Measurements from ENCODE around the gene CACNG7. TPM values are rescaled to one million over a fixed set of nuclear protein-coding genes. Genes with fewer than 3 reads are reported as not detected.

Gene CACNG7
- total RNA-seq, 2 donors from 2014 or later = 0.16 TPM; not detected in 1

DNA sequence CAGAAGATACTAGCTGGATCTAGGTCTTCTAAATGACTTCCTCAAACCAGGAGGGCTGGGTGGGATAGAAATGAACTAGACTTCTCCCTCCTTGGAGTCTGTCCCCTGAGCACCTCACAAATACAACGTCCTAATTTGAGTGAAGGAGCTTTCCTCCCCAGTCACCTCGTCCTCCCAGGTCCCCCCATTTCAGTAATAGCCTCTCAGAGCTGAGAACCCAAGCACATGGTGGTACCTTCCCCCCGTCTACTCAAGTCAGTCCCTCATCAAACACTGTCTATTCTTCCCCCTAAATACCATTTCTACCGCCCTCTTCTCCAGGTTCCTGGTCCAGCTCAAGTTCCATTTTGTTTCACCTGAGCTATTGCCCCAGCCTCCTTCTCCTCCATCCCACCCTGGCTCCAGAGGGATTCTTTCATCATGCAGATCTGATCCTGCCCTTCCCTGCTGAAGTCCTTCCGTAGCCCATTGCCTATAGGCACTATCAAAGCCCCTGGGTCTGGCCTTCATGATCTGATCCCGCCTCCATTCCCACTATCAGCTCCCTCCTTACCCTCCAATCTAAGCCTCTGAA is 32.3 kb upstream of the CACNG7 start:
- H3K36me3 ChIP-seq = peaks cover 6% of the 10 kb centered on the region
- DNase-seq = no peak
- no peak overlapping the region for H3K9ac ChIP-seq (ENCODE audit: low read depth in 2 of 2, low read length in 2 of 2)
- H3K9me3 ChIP-seq = no peaks in the 10 kb centered on the region
- H3K27ac ChIP-seq = no peak overlapping the region
- peaks cover under 1% of the 10 kb centered on the region for H3K4me1 ChIP-seq
- no peak overlapping the region for H3K4me3 ChIP-seq
- TF ChIP-seq, protein P1, sequence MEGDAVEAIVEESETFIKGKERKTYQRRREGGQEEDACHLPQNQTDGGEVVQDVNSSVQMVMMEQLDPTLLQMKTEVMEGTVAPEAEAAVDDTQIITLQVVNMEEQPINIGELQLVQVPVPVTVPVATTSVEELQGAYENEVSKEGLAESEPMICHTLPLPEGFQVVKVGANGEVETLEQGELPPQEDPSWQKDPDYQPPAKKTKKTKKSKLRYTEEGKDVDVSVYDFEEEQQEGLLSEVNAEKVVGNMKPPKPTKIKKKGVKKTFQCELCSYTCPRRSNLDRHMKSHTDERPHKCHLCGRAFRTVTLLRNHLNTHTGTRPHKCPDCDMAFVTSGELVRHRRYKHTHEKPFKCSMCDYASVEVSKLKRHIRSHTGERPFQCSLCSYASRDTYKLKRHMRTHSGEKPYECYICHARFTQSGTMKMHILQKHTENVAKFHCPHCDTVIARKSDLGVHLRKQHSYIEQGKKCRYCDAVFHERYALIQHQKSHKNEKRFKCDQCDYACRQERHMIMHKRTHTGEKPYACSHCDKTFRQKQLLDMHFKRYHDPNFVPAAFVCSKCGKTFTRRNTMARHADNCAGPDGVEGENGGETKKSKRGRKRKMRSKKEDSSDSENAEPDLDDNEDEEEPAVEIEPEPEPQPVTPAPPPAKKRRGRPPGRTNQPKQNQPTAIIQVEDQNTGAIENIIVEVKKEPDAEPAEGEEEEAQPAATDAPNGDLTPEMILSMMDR (IDR thresholded peaks at IDR 0.05) = no peak
- H3K27me3 ChIP-seq = peaks cover 7% of the 10 kb centered on the region
- intact Hi-C loops (cut with DNase I) = no loop called here

DNA sequence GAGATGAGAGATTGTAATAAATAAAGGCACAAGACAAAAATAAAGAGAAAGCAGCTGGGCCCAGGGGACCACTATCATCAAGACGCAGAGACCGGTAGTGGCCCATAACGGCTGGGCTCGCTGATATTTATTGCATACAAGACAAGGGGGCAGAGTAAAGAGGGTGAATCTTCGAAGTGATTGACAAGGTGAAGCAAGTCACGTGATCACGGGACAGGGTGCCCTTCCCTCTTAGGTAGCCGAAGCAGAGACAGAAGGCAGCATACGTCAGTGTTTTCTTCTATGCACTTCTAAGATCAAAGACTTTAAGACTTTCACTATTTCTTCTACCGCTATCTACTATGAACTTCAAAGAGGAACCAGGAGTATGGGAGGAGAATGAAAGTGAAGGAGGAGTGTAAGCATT is 31.7 kb upstream of the CACNG7 start:
- peaks cover 6% of the 10 kb centered on the region for H3K4me1 ChIP-seq
- intact Hi-C loops (cut with DNase I) = no loop called here
- no peak for DNase-seq
- H3K27ac ChIP-seq = no peak overlapping the region
- peaks cover 13% of the 10 kb centered on the region for H3K27me3 ChIP-seq
- TF ChIP-seq, protein P1 (IDR thresholded peaks at IDR 0.05) = no peak
- H3K4me3 ChIP-seq = no peak overlapping the region
- no peaks in the 10 kb centered on the region for H3K9me3 ChIP-seq
- H3K9ac ChIP-seq (ENCODE audit: low read depth in 2 of 2, low read length in 2 of 2) = no peak overlapping the region
- H3K36me3 ChIP-seq = peaks cover 6% of the 10 kb centered on the region

DNA sequence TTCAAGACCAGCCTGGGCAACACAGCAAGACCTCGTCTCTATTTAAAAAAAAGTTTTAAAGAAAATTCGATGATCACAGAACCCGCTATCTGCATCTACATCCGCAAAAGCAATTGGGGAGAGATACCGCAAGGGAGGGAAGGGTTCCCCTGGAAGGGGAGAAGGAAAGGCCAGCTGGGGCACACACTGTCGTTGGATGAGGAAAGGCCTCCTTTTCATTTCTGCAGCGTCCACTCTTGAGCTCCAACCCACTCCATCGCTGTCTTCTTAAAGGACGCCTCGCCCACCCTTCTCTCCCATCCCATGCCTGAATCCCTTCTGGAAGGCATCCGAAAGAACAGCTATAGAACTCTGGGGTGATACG is 30.3 kb upstream of the CACNG7 start:
- Histone ChIP-seq H3K9me3 (no peaks in the 10 kb centered on the region), H3K36me3 (peaks cover 6% of the 10 kb centered on the region), H3K27me3 (peaks cover 27% of the 10 kb centered on the region), H3K4me1 (peaks cover 6% of the 10 kb centered on the region), H3K27ac (no peak overlapping the region), H3K9ac (ENCODE audit: low read depth in 2 of 2, low read length in 2 of 2) (peak overlapping the region; percentile 62 to 68), H3K4me3 (peak overlapping the region; percentile 60)
- TF ChIP-seq, protein P1 (IDR thresholded peaks at IDR 0.05) = no peak
- DNase-seq = no peak
- intact Hi-C loops (cut with DNase I) = no loop called here

DNA sequence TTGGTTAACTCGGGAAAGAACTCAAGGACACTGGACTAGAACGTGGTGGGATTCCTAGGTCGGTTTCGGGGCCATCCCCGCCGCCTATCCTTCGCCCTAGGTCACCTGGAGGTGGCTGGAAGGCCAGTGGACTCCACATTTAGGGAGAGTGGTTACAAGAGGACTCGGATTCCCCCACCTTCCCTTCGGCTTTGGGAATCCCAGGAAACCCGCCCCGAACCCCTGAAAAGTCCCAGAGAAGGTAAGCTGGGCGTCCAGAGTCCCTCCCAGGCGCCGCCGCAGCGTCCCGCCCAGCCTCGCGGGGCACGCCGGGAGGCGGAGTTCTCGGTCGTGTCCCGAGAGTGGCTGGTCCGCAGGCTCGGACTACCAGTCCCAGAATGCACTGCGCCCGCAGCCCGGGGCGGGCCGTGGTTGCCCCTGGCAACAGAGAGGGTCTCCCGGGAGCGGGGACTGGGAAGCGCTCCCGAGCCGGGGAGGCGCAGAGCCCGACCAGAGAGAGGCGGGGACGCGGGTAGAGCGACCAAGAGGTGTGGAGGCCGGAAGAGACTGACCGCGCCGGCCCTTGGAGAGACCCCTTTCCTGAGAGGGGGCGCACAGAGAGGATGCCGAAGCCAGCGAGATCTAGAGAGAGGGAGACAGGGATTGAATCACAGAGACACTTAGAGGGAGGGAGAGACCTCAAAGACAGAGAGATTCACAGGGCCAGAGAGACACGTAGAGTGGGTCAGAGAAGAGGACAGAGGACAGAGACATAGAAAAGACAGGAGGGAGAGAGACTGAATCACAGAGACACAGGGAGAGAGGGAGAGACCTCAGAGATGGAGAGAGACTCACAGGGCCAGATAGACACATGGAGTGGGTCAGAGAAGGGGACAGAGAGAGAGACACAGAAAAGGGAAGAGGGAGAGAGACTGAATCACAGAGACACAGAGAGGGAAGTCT is 29.7 kb upstream of the CACNG7 start:
- Histone ChIP-seq H3K27me3 (peaks cover 31% of the 10 kb centered on the region), H3K4me3 (peak overlapping the region; percentile 60), H3K4me1 (peaks cover 6% of the 10 kb centered on the region), H3K9me3 (no peaks in the 10 kb centered on the region), H3K27ac (no peak overlapping the region), H3K36me3 (peaks cover under 1% of the 10 kb centered on the region), H3K9ac (ENCODE audit: low read depth in 2 of 2, low read length in 2 of 2) (peak overlapping the region; percentile 62 to 68)
- peak; percentile 91 for DNase-seq
- intact Hi-C loops (cut with DNase I) = loop anchor here (5.0 kb wide), 1 partner anchor 32 kb away; no protein-coding TSS in a partner anchor
- TF ChIP-seq, protein P1 (IDR thresholded peaks at IDR 0.05) = no peak

DNA sequence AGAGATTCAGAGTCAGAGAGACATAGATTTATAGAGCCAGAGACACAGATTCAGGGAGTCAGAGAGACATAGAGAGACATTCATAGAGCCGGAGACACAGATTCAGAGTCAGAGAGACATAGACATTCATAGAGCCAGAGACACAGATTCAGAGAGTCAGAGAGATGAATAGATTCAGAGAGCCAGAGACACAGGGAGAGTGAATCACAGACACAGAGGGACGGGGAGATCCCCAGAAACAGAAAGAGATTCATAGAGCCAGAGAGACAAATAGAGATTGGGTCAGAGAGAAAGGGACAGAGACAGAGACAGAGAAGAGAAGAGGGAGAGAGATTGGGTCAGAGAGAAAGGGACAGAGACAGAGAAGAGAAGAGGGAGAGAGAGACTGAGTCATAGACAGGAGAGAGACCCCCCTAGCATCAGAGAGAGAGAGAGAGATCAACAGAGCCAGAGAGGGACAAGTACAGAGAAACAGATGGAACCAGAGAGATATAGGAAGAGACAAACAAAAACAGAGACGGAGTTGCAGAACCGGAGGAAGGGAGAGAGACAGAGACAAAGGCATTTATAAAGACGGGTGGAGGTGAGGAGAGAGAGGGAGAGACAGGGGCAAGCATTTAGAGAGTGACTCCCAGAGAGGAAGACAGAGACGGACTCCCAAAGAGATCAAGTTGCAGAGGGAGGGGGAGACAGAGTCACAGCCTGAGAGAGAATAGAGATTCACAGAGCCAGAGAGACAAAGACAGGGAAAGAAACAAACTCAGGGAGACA is 28.2 kb upstream of the CACNG7 start:
- no peak for DNase-seq
- peaks cover 31% of the 10 kb centered on the region for H3K27me3 ChIP-seq
- intact Hi-C loops (cut with DNase I) = loop anchor here (5.0 kb wide), 1 partner anchor 34 kb away; no protein-coding TSS in a partner anchor
- H3K36me3 ChIP-seq = no peaks in the 10 kb centered on the region
- H3K4me3 ChIP-seq = no peak overlapping the region
- H3K9ac ChIP-seq (ENCODE audit: low read depth in 2 of 2, low read length in 2 of 2) = no peak overlapping the region
- no peak overlapping the region for H3K27ac ChIP-seq
- TF ChIP-seq, protein P1 (IDR thresholded peaks at IDR 0.05) = no peak
- peaks cover 6% of the 10 kb centered on the region for H3K4me1 ChIP-seq
- no peaks in the 10 kb centered on the region for H3K9me3 ChIP-seq
